ENCODE results near the gene NPTXR.

Gene NPTXR

GRCh38 chr22:38843657-38844314, at the start of gene NPTXR:
NPTXR (minus strand) TSS chr22:38844028.
- DNase-seq (ENCODE audit: low spot score) = no peak
- Histone ChIP-seq H3K9me3 (ENCODE audit: severe bottlenecking) (no peaks in the 10 kb centered on the region), H3K4me3 (ENCODE audit: severe bottlenecking) (peak within 1 kb of the TSS; percentile 37), H3K4me1 (ENCODE audit: insufficient read depth, poor library complexity, severe bottlenecking) (peaks cover 3% of the 10 kb centered on the region), H3K36me3 (ENCODE audit: low read depth) (no peaks in the 10 kb centered on the region), H3K27me3 (ENCODE audit: insufficient read depth, poor library complexity, severe bottlenecking) (peaks cover 21% of the 10 kb centered on the region), H3K27ac (ENCODE audit: poor library complexity, severe bottlenecking) (no peak within 1 kb of the TSS)
- peak; percentile 32 for ATAC-seq (ENCODE audit: low read depth)
- peak; percentile 28 for TF ChIP-seq CTCF (IDR thresholded peaks at IDR 0.05; ENCODE audit: poor library complexity, severe bottlenecking)

DNA sequence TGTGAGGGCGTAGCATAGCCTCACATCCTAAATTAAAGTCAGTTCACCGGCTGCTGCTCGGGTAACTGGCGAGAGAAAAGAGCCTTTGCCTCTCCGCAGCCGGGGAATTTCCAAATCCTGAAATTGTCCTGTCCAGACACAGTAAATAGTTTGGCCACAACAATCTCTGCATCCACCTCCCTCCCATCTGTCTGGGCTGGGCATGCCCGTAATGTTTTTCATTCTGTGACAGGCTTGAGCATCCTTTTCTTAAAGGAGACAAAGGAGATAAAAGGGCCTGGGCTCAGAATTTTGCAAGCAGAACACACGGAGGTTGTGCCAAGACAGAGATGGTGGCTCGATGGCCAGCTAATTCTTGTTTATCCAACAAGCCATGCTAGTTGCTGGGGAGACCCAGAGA, 47.4 kb upstream of the NPTXR start:
- H3K4me1 ChIP-seq (ENCODE audit: insufficient read depth, poor library complexity, severe bottlenecking) = no peaks in the 10 kb centered on the region
- H3K9me3 ChIP-seq (ENCODE audit: severe bottlenecking) = no peaks in the 10 kb centered on the region
- DNase-seq (ENCODE audit: low spot score) (no peak), ATAC-seq (ENCODE audit: low read depth) (no peak)
- H3K36me3 ChIP-seq (ENCODE audit: low read depth) = no peaks in the 10 kb centered on the region
- no peaks in the 10 kb centered on the region for H3K27me3 ChIP-seq (ENCODE audit: insufficient read depth, poor library complexity, severe bottlenecking)
- no peak for TF ChIP-seq CTCF (IDR thresholded peaks at IDR 0.05; ENCODE audit: poor library complexity, severe bottlenecking)
- no peak overlapping the region for H3K4me3 ChIP-seq (ENCODE audit: severe bottlenecking)
- H3K27ac ChIP-seq (ENCODE audit: poor library complexity, severe bottlenecking) = no peak overlapping the region

DNA sequence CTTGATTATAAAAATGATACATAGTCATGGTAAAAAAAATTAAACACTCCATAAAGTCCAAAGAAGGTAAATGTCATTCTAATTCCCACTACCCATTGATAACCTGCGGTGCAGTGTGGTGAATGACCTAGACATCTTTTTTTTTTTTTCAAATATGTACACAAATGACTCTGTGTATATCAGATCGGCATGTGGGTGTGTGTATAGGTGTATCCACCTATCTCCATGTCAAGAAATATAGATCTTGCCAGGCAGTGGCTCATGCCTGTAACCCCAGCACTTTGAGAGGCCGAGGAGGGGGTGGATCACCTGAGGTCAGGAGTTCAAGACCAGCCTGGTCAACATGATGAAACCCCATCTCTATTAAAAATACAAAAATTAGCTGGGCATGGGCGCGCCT, 46.5 kb upstream of the NPTXR start:
- no peak for DNase-seq (ENCODE audit: low spot score)

DNA sequence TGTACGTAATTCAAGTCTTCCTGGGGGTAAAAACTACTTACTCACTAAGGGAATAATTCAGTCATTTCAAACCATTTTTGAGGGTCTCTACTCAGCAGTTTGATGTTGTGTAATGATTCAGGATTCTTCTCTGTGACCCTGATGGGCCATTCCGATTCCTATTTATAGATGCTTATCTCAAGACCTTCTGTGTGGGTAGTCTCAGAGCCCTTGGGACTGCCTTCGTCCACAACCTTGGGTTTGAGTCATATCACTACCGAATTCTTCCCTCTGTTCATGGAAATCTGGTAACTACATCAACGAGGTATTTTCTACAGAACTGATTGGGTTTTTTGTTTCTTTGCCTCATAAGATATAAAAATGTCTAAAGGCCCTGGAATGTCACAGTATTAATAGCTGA, 42.5 kb upstream of the NPTXR start:
- Histone ChIP-seq H3K9me3 (ENCODE audit: severe bottlenecking) (no peaks in the 10 kb centered on the region), H3K27me3 (ENCODE audit: insufficient read depth, poor library complexity, severe bottlenecking) (no peaks in the 10 kb centered on the region), H3K36me3 (ENCODE audit: low read depth) (no peaks in the 10 kb centered on the region), H3K27ac (ENCODE audit: poor library complexity, severe bottlenecking) (no peak overlapping the region), H3K4me3 (ENCODE audit: severe bottlenecking) (no peak overlapping the region), H3K4me1 (ENCODE audit: insufficient read depth, poor library complexity, severe bottlenecking) (peaks cover 2% of the 10 kb centered on the region)
- no peak for TF ChIP-seq CTCF (IDR thresholded peaks at IDR 0.05; ENCODE audit: poor library complexity, severe bottlenecking)
- ATAC-seq (ENCODE audit: low read depth) (no peak), DNase-seq (ENCODE audit: low spot score) (no peak)

More for the DNA sequence above, 46.5 kb upstream of the NPTXR start:
- ATAC-seq (ENCODE audit: low read depth) = peak; percentile 74
- H3K27ac ChIP-seq (ENCODE audit: poor library complexity, severe bottlenecking) = no peak overlapping the region
- no peaks in the 10 kb centered on the region for H3K27me3 ChIP-seq (ENCODE audit: insufficient read depth, poor library complexity, severe bottlenecking)
- no peaks in the 10 kb centered on the region for H3K9me3 ChIP-seq (ENCODE audit: severe bottlenecking)
- no peaks in the 10 kb centered on the region for H3K4me1 ChIP-seq (ENCODE audit: insufficient read depth, poor library complexity, severe bottlenecking)
- H3K4me3 ChIP-seq (ENCODE audit: severe bottlenecking) = no peak overlapping the region
- no peaks in the 10 kb centered on the region for H3K36me3 ChIP-seq (ENCODE audit: low read depth)
- no peak for TF ChIP-seq CTCF (IDR thresholded peaks at IDR 0.05; ENCODE audit: poor library complexity, severe bottlenecking)

- DNase-seq (ENCODE audit: low spot score) (no peak), ATAC-seq (ENCODE audit: low read depth) (no peak)
- Histone ChIP-seq H3K36me3 (ENCODE audit: low read depth) (no peaks in the 10 kb centered on the region), H3K4me3 (ENCODE audit: severe bottlenecking) (no peak overlapping the region), H3K4me1 (ENCODE audit: insufficient read depth, poor library complexity, severe bottlenecking) (peaks cover 4% of the 10 kb centered on the region), H3K27me3 (ENCODE audit: insufficient read depth, poor library complexity, severe bottlenecking) (no peaks in the 10 kb centered on the region), H3K27ac (ENCODE audit: poor library complexity, severe bottlenecking) (no peak overlapping the region), H3K9me3 (ENCODE audit: severe bottlenecking) (no peaks in the 10 kb centered on the region)
- TF ChIP-seq CTCF (IDR thresholded peaks at IDR 0.05; ENCODE audit: poor library complexity, severe bottlenecking) = no peak
Observed at GRCh38 chr22:38882972-38883622, 39.3 kb upstream of the NPTXR start.

Measured in RWPE2 (cell line).